Naive thymus-derived CD8-positive, alpha-beta T cell (primary cell): ENCODE measurements around the gene PLA2G12A. TPM values are rescaled to one million over a fixed set of nuclear protein-coding genes. Genes with fewer than 3 reads are reported as not detected.

Source experiments
- ATAC-seq, 2 donors: fragments of 150-1000 bp; cut with Tn5 transposase in 1 of 2; sonication (Bioruptor Pico), chemical (Tn5 transposase) in 1 of 2; 1 replicate in 1 of 2; 2 replicates in 1 of 2; pipeline ENCODE4 v1.10.0; 2021; ENCODE audit warnings: mild to moderate bottlenecking in 2 of 2, moderate library complexity in 2 of 2
- POLR2A ChIA-PET: fragments of 350-600 bp; sonication (Branson Sonifier 250); formaldehyde crosslinking; loops from one replicate; lab custom pipeline; 2021; ENCODE audit warnings: antibody characterized with exemption; lab: Charles Lee
- DNase-seq, 10 donors: peaks; one replicate each; pipeline versions ENCODE4 v3.0.0 to v3.0.0-alpha.2; 2020 to 2022
- H3K27ac Mint-ChIP-seq, 10 donors: one replicate each; pipeline ENCODE4 v1.8.0; 2020 to 2022; ENCODE audit warnings: mild to moderate bottlenecking in 10 of 10, mixed read lengths in 10 of 10, moderate library complexity in 4 of 10, inconsistent platforms in 1 of 10
- H3K27me3 Mint-ChIP-seq, 5 donors: one replicate each; pipeline ENCODE4 v1.8.0; 2021 to 2022; ENCODE audit warnings: mixed read lengths in 5 of 5
- H3K36me3 Mint-ChIP-seq, 3 donors: one replicate each; pipeline ENCODE4 v1.8.0; 2020 to 2022; ENCODE audit warnings: mixed read lengths in 3 of 3, mild to moderate bottlenecking in 2 of 3, inconsistent platforms in 1 of 3
- H3K4me1 Mint-ChIP-seq, 4 donors: one replicate each; pipeline ENCODE4 v1.8.0; 2021 to 2022; ENCODE audit warnings: mixed read lengths in 4 of 4
- H3K4me3 Mint-ChIP-seq, 10 donors: one replicate each; pipeline ENCODE4 v1.8.0; 2020 to 2022; ENCODE audit warnings: mild to moderate bottlenecking in 10 of 10, mixed read lengths in 10 of 10, moderate library complexity in 6 of 10, inconsistent platforms in 1 of 10
- H3K9me3 Mint-ChIP-seq, 9 donors: one replicate each; pipeline ENCODE4 v1.8.0; 2020 to 2022; ENCODE audit warnings: mixed read lengths in 9 of 9, mild to moderate bottlenecking in 3 of 9, inconsistent platforms in 1 of 9, moderate library complexity in 1 of 9
- polyA plus RNA-seq, 3 donors: library from polyadenylated mRNA; unstranded; fragments of 300-500 nt; fragmentation: Illumina TruSeq; gene quantifications; one replicate each; pipeline ENCODE4 v1.2.3, GENCODE V29; 2021
- total RNA-seq, 8 experiments: library from RNA in 2 of 8; stranded (reverse) in 2 of 8; gene quantifications; one replicate each; pipeline ENCODE4 v1.2.3 and lab custom pipeline; 2021 to 2026

Gene PLA2G12A
- total RNA-seq (10 to 100 TPM; 16.0 to 20.3 TPM), polyA plus RNA-seq (10 to 100 TPM; 51.6 to 56.9 (median 53.7) TPM), total RNA-seq (lab: John Stamatoyannopoulos, UW) (16.3 to 19.5 (median 17.0) reads per million in 6 experiments)

GRCh38 chr4:109729718-109730618, at the start of gene PLA2G12A:
PLA2G12A (minus strand) TSS chr4:109730070; CDS start chr4:109729809, 261 bp downstream.
- no peaks in the 10 kb centered on the region for H3K27me3 Mint-ChIP-seq
- POLR2A ChIA-PET, result interaction anchor here (0.6 to 2.5 kb wide), 13 partner anchors 13 to 296 kb away, joined by 3 to 11 read pairs (median 4); partner anchors contain the start of genes GAR1, MCUB and SEC24B
- H3K27ac Mint-ChIP-seq, result peak within 1 kb of the TSS; percentile 74 to 97 (median 93)
- H3K4me1 Mint-ChIP-seq, result peaks cover 19 to 38% (median 25%) of the 10 kb centered on the region in 4 donors
- no peaks in the 10 kb centered on the region for H3K9me3 Mint-ChIP-seq
- peak within 1 kb of the TSS; percentile 82 to 97 (median 92) for H3K4me3 Mint-ChIP-seq
- ATAC-seq, result peak; percentile 85 to 89
- peak; percentile 72 to 90 (median 84) for DNase-seq
- peaks cover 0 to 15% (median 7%) of the 10 kb centered on the region in 3 donors for H3K36me3 Mint-ChIP-seq

GRCh38 chr4:109764789-109765402, 35.0 kb upstream of the PLA2G12A start:
- Mint-ChIP-seq H3K27me3 (peaks cover 0 to 14% (median 10%) of the 10 kb centered on the region in 5 donors), H3K36me3 (no peaks in the 10 kb centered on the region)
- POLR2A ChIA-PET, result no interaction called here

GRCh38 chr4:109764376-109764775, 34.5 kb upstream of the PLA2G12A start:
- H3K4me3 Mint-ChIP-seq, result no peak overlapping the region
- ATAC-seq (no peak), DNase-seq (no peak)
- H3K27me3 Mint-ChIP-seq, result peaks cover 0 to 11% (median 9%) of the 10 kb centered on the region in 5 donors
- H3K36me3 Mint-ChIP-seq, result no peaks in the 10 kb centered on the region
- POLR2A ChIA-PET, result no interaction called here
- no peaks in the 10 kb centered on the region for H3K4me1 Mint-ChIP-seq
- no peak overlapping the region for H3K27ac Mint-ChIP-seq
- H3K9me3 Mint-ChIP-seq, result peaks cover 0 to 5% (median 0%) of the 10 kb centered on the region in 9 donors

More at GRCh38 chr4:109764789-109765402, 35.0 kb upstream of the PLA2G12A start:
- H3K9me3 Mint-ChIP-seq, result peaks cover 0 to 5% (median 0%) of the 10 kb centered on the region in 9 donors
- ATAC-seq (no peak), DNase-seq (no peak)
- no peak overlapping the region for H3K4me3 Mint-ChIP-seq
- no peak overlapping the region for H3K27ac Mint-ChIP-seq
- no peaks in the 10 kb centered on the region for H3K4me1 Mint-ChIP-seq

GRCh38 chr4:109760682-109761081, 30.8 kb upstream of the PLA2G12A start:
- no peak overlapping the region for H3K4me3 Mint-ChIP-seq
- peaks cover 0 to 11% (median 5%) of the 10 kb centered on the region in 5 donors for H3K27me3 Mint-ChIP-seq
- ATAC-seq (no peak), DNase-seq (no peak)
- POLR2A ChIA-PET, result no interaction called here
- no peaks in the 10 kb centered on the region for H3K36me3 Mint-ChIP-seq
- H3K9me3 Mint-ChIP-seq, result no peaks in the 10 kb centered on the region
- no peaks in the 10 kb centered on the region for H3K4me1 Mint-ChIP-seq
- peak overlapping the region in 1 of 10 donors; percentile 49 for H3K27ac Mint-ChIP-seq

DNA sequence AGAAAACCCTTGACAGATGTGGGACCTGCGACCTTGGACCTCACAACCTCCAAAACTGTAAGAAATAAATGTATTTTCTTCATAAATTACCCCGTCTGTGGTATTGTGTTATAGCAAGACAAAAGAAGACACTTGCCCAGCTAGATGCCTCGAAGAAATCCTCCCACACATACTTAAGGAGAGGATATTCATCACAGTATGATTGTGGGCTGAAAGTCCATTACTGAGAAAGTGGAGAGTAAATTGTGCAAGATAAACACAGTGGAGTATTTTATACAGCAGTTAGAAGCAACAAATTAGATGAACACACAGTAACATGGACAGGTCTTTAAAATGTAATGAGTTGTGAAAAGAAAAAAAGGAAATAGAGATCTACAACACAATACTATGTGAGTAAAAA, 25.8 kb upstream of the PLA2G12A start:
- peaks cover 0 to 5% (median 2%) of the 10 kb centered on the region in 5 donors for H3K27me3 Mint-ChIP-seq
- H3K27ac Mint-ChIP-seq, result no peak overlapping the region
- ATAC-seq, result no peak
- H3K36me3 Mint-ChIP-seq, result no peaks in the 10 kb centered on the region
- no peak overlapping the region for H3K4me3 Mint-ChIP-seq
- no peaks in the 10 kb centered on the region for H3K4me1 Mint-ChIP-seq
- H3K9me3 Mint-ChIP-seq, result no peaks in the 10 kb centered on the region
- POLR2A ChIA-PET, result interaction anchor here (1.2 kb wide), 1 partner anchor 196 kb away, joined by 3 read pairs; the partner anchor contains the start of gene MCUB
- DNase-seq, result no peak

GRCh38 chr4:109754093-109754857, 24.4 kb upstream of the PLA2G12A start:
- Mint-ChIP-seq H3K4me3 (peak overlapping the region in 1 of 10 donors; percentile 32), H3K9me3 (no peaks in the 10 kb centered on the region), H3K27ac (peak overlapping the region in 1 of 10 donors; percentile 63), H3K27me3 (peaks cover 0 to 5% (median 0%) of the 10 kb centered on the region in 5 donors), H3K4me1 (no peaks in the 10 kb centered on the region), H3K36me3 (no peaks in the 10 kb centered on the region)
- peak; percentile 80 to 81 for ATAC-seq
- POLR2A ChIA-PET, result interaction anchor here (1.2 kb wide), 1 partner anchor 194 kb away, joined by 3 read pairs; the partner anchor contains the start of gene MCUB
- DNase-seq, result peak in 2 of 10 donors; percentile 45 to 56

DNA sequence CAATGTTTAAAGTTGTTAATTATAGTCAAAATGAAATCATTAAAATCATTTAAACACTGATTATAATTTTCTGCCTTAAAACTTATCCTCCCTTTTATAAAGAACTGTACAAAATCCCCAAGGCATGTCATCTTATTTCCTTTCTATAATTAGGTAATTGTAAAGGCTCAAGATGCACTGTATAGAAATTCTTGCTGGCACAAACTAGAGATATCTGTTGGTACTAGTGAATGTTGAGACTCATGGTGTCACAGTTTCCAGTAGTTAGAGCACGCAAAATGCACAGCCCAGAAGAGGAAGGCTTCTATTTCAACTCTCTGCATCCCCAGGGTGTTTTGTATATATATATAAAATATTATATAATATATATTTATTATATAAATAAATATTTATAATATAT, 22.7 kb upstream of the PLA2G12A start:
- POLR2A ChIA-PET, result interaction anchor here (1.1 to 1.3 kb wide), 2 partner anchors 22 to 192 kb away, joined by 3 to 4 read pairs; partner anchors contain the start of gene MCUB
- DNase-seq, result peak in 1 of 10 donors; percentile 15

DNA sequence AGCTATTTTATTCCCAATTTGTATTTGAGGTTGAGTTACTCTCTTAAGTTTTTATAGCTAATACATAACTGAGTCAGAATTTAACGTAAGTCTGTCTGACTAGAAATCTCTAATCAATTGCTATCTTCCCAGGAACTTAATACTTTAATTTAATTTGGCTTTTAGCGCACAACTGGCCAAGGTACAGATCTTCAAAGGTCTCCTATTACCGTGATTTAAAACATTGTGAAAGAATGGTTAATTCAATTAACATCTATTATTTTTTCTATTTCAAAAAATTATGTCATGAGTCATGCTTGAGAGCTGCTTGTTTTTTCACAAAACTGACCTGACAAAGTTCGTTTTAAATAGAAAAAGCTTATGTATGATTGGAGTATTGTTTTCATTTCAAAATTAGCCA, 22.0 kb upstream of the PLA2G12A start:
- Mint-ChIP-seq H3K4me1 (peaks cover 0 to 1% (median 0%) of the 10 kb centered on the region in 4 donors), H3K36me3 (no peaks in the 10 kb centered on the region), H3K4me3 (no peak overlapping the region), H3K27me3 (peaks cover 0 to 5% (median 0%) of the 10 kb centered on the region in 5 donors), H3K27ac (no peak overlapping the region), H3K9me3 (no peaks in the 10 kb centered on the region)
- ATAC-seq, result no peak
- DNase-seq, result no peak
- POLR2A ChIA-PET, result interaction anchor here (0.6 to 1.3 kb wide), 3 partner anchors 21 to 317 kb away, joined by 3 to 4 read pairs (median 3); partner anchors contain the start of gene MCUB

More for the DNA sequence above, 22.7 kb upstream of the PLA2G12A start:
- Mint-ChIP-seq H3K27me3 (peaks cover 0 to 5% (median 0%) of the 10 kb centered on the region in 5 donors), H3K27ac (no peak overlapping the region), H3K4me3 (no peak overlapping the region), H3K9me3 (no peaks in the 10 kb centered on the region), H3K4me1 (peaks cover 0 to 1% (median 0%) of the 10 kb centered on the region in 4 donors), H3K36me3 (no peaks in the 10 kb centered on the region)
- no peak for ATAC-seq

DNA sequence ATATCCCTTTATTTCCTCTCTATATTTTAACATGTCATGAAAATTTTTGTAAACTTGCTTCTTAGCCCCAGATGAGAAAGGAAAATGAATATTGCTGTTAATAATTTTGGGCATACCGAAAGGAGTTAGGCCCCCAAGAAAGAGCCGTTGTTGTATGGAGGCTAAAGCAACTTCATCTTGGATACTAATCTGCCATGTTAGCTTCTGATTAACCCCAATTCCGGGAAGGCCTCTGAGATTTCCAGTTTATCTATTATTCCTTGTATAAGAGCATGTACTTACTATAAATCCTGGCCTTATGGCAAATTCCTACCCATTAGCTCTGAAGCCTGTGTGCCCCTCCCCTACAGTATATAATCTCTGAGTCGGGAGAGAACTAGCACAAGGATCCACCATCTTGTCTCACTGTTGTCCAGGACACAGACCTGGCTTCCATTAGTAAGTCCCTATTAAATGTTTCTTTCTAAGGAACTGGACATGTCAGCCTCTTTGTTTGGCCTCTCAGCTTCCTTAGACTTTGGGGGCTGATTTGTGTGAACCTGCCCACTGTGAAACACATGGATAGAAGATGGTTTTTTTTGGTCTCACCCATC, 20.9 kb upstream of the PLA2G12A start:
- H3K4me3 Mint-ChIP-seq, result no peak overlapping the region
- no peaks in the 10 kb centered on the region for H3K36me3 Mint-ChIP-seq
- no peak for DNase-seq
- H3K27ac Mint-ChIP-seq, result no peak overlapping the region
- POLR2A ChIA-PET, result no interaction called here
- peaks cover 0 to under 1% (median 0%) of the 10 kb centered on the region in 5 donors for H3K27me3 Mint-ChIP-seq
- no peaks in the 10 kb centered on the region for H3K9me3 Mint-ChIP-seq
- peaks cover 0 to 1% (median 0%) of the 10 kb centered on the region in 4 donors for H3K4me1 Mint-ChIP-seq
- ATAC-seq, result no peak

DNA sequence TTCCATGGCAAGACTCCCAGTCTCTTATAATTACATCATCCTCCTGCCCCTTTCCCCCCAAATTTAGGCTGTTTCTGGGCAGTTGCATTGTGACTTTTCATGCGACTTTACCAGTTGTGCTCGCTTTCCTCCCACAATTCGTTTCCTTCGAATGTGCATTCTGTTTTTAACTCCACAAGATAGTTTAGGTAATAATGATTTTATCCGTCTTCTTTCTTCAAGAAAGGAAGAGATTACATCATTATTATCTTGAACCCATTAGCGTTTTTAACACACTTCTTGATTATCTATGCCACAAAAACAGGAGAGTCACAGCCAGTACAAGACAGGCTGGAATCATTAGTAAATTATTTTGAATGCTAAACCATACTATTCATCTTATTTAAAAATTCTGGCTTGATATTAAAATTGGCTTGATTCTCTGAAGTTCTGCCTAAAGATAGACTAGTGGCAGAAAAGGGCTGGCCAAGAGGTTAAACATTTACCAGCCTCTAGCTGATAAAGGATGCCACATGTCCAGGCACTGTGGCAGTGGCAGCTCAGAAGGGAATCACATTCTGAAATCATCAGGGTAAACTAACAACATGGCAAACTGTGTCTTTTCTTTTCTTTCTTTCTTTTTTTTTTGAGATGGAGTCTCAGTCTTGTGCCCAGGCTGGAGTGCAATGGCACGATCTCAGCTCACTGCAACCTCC, 19.7 kb upstream of the PLA2G12A start:
- Mint-ChIP-seq H3K27ac (no peak overlapping the region), H3K36me3 (no peaks in the 10 kb centered on the region), H3K4me1 (peaks cover 0 to 1% (median 0%) of the 10 kb centered on the region in 4 donors), H3K27me3 (peaks cover 0 to 1% (median 0%) of the 10 kb centered on the region in 5 donors), H3K4me3 (no peak overlapping the region), H3K9me3 (no peaks in the 10 kb centered on the region)
- no peak for ATAC-seq
- no peak for DNase-seq
- POLR2A ChIA-PET, result interaction anchor here (1.1 kb wide), 1 partner anchor 19 kb away, joined by 3 read pairs; no protein-coding TSS in a partner anchor

GRCh38 chr4:109748114-109748513, 18.2 kb upstream of the PLA2G12A start:
- H3K4me1 Mint-ChIP-seq, result peaks cover 0 to 1% (median 0%) of the 10 kb centered on the region in 4 donors
- no peaks in the 10 kb centered on the region for H3K36me3 Mint-ChIP-seq
- no peak overlapping the region for H3K4me3 Mint-ChIP-seq
- DNase-seq, result no peak
- peaks cover 0 to 3% (median 0%) of the 10 kb centered on the region in 5 donors for H3K27me3 Mint-ChIP-seq
- no peak for ATAC-seq
- POLR2A ChIA-PET, result interaction anchor here (0.6 kb wide), 1 partner anchor 209 kb away, joined by 3 read pairs; no protein-coding TSS in a partner anchor
- no peak overlapping the region for H3K27ac Mint-ChIP-seq
- H3K9me3 Mint-ChIP-seq, result no peaks in the 10 kb centered on the region
